Measurements from ENCODE around the gene ZSCAN25. TPM values are rescaled to one million over a fixed set of nuclear protein-coding genes. Genes with fewer than 3 reads are reported as not detected.

ZSCAN25 gene
- total and polyA plus RNA-seq, 2 of the 13 experiments (the other 11 are each of a cell fraction or from before 2014, with no cell fraction given): 12.1 to 16.8 TPM

DNA sequence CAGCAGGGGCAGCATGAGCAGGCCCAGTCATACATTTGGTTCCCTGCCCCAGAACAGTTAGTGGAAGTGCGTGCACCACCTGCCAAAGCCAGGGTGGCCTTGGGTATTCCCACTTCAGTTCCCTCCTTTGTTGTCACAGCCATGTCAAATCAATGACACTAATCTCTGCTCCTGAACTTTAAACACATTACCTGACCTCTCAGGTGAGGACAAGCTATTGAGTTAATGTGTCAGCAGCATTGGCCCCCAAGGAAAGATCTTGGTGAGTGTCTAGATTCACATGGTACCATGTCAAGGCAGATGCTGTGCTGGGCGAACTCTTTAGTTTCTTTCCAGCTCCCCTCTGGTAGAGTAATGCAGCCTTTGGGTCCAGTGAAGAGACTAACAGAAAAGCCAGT, 60.9 kb downstream of the ZSCAN25 start (continued):
- no peak for TF ChIP-seq PRMT3 (CRISPR knock-in tag; IDR thresholded peaks at IDR 0.05; ENCODE audit: borderline replicate concordance, low read depth)
- TF ChIP-seq ERF (CRISPR knock-in tag; IDR thresholded peaks at IDR 0.05): peak; percentile 52; the same call in 1 of the 2 replicates
- TF ChIP-seq ZSCAN12 (CRISPR knock-in tag; IDR thresholded peaks at IDR 0.05): peak; percentile 58; the same call in 1 of the 2 replicates
- TF ChIP-seq, protein P1, sequence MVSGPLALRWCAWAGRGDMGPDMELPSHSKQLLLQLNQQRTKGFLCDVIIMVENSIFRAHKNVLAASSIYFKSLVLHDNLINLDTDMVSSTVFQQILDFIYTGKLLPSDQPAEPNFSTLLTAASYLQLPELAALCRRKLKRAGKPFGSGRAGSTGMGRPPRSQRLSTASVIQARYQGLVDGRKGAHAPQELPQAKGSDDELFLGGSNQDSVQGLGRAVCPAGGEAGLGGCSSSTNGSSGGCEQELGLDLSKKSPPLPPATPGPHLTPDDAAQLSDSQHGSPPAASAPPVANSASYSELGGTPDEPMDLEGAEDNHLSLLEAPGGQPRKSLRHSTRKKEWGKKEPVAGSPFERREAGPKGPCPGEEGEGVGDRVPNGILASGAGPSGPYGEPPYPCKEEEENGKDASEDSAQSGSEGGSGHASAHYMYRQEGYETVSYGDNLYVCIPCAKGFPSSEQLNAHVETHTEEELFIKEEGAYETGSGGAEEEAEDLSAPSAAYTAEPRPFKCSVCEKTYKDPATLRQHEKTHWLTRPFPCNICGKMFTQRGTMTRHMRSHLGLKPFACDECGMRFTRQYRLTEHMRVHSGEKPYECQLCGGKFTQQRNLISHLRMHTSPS (CRISPR knock-in tag; IDR thresholded peaks at IDR 0.05; ENCODE audit: low read depth): no peak
- peak; percentile 39; the same call in 1 of the 2 replicates for TF ChIP-seq CCDC6 (CRISPR knock-in tag; IDR thresholded peaks at IDR 0.05)
- 0 out of 2 replicates have a peak, but pooled peaks have one; percentile 18 for TF ChIP-seq RNF2 (conservative IDR thresholded peaks at IDR 0.05; ENCODE audit: low read depth)
- TF ChIP-seq ARNT2 (CRISPR knock-in tag; IDR thresholded peaks at IDR 0.05; ENCODE audit: low read depth): no peak; the same call in 1 of the 2 replicates
- TF ChIP-seq GFI1 (CRISPR knock-in tag; IDR thresholded peaks at IDR 0.05; ENCODE audit: borderline replicate concordance): peak; percentile 97
- TF ChIP-seq LCORL (IDR thresholded peaks at IDR 0.05): no peak
- TF ChIP-seq LCORL (CRISPR knock-in tag; IDR thresholded peaks at IDR 0.05): peak; percentile 72; the same call in 1 of the 2 replicates
- peak; percentile 97; the same call in 1 of the 2 replicates for TF ChIP-seq MEIS1 (CRISPR knock-in tag; IDR thresholded peaks at IDR 0.05; ENCODE audit: borderline replicate concordance)
- no peak for TF ChIP-seq NFE2L2 (IDR thresholded peaks at IDR 0.05; ENCODE audit: low read length)
- TF ChIP-seq ZSCAN21 (CRISPR knock-in tag; IDR thresholded peaks at IDR 0.05; ENCODE audit: borderline replicate concordance): no peak; the same call in 1 of the 2 replicates
- TF ChIP-seq U2AF1 (optimal IDR thresholded peaks at IDR 0.05; ENCODE audit: low read depth, low read length): no peak
- TF ChIP-seq, protein P2, sequence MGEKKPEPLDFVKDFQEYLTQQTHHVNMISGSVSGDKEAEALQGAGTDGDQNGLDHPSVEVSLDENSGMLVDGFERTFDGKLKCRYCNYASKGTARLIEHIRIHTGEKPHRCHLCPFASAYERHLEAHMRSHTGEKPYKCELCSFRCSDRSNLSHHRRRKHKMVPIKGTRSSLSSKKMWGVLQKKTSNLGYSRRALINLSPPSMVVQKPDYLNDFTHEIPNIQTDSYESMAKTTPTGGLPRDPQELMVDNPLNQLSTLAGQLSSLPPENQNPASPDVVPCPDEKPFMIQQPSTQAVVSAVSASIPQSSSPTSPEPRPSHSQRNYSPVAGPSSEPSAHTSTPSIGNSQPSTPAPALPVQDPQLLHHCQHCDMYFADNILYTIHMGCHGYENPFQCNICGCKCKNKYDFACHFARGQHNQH (CRISPR knock-in tag; IDR thresholded peaks at IDR 0.05): peak; percentile 56; the same call in 1 of the 2 replicates
- no peak for TF ChIP-seq TRIM22 (IDR thresholded peaks at IDR 0.05)
- TF ChIP-seq ZNF382 (CRISPR knock-in tag; IDR thresholded peaks at IDR 0.05; ENCODE audit: borderline replicate concordance): no peak
- no peak for TF ChIP-seq KDM5A (IDR thresholded peaks at IDR 0.05; ENCODE audit: borderline replicate concordance, low read length)
- TF ChIP-seq CC2D1A (CRISPR knock-in tag; IDR thresholded peaks at IDR 0.05): no peak
- TF ChIP-seq TCF7 (IDR thresholded peaks at IDR 0.05; ENCODE audit: low read depth): peak; percentile 72
- TF ChIP-seq ZMYM2 (CRISPR knock-in tag; IDR thresholded peaks at IDR 0.05): 0 out of 2 replicates have a peak, but pooled peaks have one; percentile 67
- no peak for TF ChIP-seq ZNF326 (CRISPR knock-in tag; IDR thresholded peaks at IDR 0.05; ENCODE audit: borderline replicate concordance)
- TF ChIP-seq ZNF704 (CRISPR knock-in tag; IDR thresholded peaks at IDR 0.05; ENCODE audit: borderline replicate concordance): 0 out of 2 replicates have a peak, but pooled peaks have one; percentile 58
- TF ChIP-seq ZNF17 (CRISPR knock-in tag; IDR thresholded peaks at IDR 0.05): no peak
- TF ChIP-seq EEA1 (CRISPR knock-in tag; IDR thresholded peaks at IDR 0.05; ENCODE audit: borderline replicate concordance): no peak
- no peak for TF ChIP-seq YEATS2 (CRISPR knock-in tag; IDR thresholded peaks at IDR 0.05; ENCODE audit: borderline replicate concordance)
- TF ChIP-seq ZNF224 (CRISPR knock-in tag; IDR thresholded peaks at IDR 0.05): peak; percentile 89

Data from HepG2 (cell line).